Hepatocyte (in vitro differentiated cells): Measurements from ENCODE around the gene PSMC5. TPM values are rescaled to one million over a fixed set of nuclear protein-coding genes. Genes with fewer than 3 reads are reported as not detected.

Source experiments
- DNase-seq: peaks from one replicate; pipeline ENCODE4 v3.0.0-alpha.2; 2016; ENCODE audit warnings: low spot score
- H2AFZ ChIP-seq: fragments of 200-600 bp; sonication (generic); 2 replicates; pipeline ENCODE4 v1.6.0; 2016; ENCODE audit warnings: antibody characterized with exemption, mild to moderate bottlenecking
- H3K27ac ChIP-seq: fragments of 200-600 bp; sonication (generic); 2 replicates; pipeline ENCODE4 v1.5.1; 2016; ENCODE audit warnings: mild to moderate bottlenecking
- H3K27me3 ChIP-seq: fragments of 200-600 bp; sonication (generic); 2 replicates; pipeline ENCODE4 v1.6.1; 2016
- H3K36me3 ChIP-seq: fragments of 200-600 bp; sonication (generic); replicated peaks from 2 replicates; pipeline ENCODE4 v1.5.1; 2016; ENCODE audit warnings: low read depth; ENCODE audit not compliant: insufficient read depth
- H3K4me1 ChIP-seq: fragments of 200-600 bp; sonication (generic); 2 replicates; pipeline ENCODE4 v1.5.1; 2016; ENCODE audit warnings: mild to moderate bottlenecking, moderate library complexity; ENCODE audit not compliant: insufficient read depth
- H3K4me2 ChIP-seq: fragments of 200-600 bp; sonication (generic); 2 replicates; pipeline ENCODE4 v1.6.0; 2016
- H3K4me3 ChIP-seq: fragments of 200-600 bp; sonication (generic); 2 replicates; pipeline ENCODE4 v1.5.1; 2016; ENCODE audit warnings: mild to moderate bottlenecking
- H3K79me2 ChIP-seq: fragments of 200-600 bp; sonication (generic); 2 replicates; pipeline ENCODE4 v1.6.0; 2017; ENCODE audit warnings: mild to moderate bottlenecking
- H3K9me2 ChIP-seq: fragments of 200-600 bp; sonication (generic); replicated peaks from 2 replicates; pipeline ENCODE4 v1.6.0; 2017; ENCODE audit warnings: mild to moderate bottlenecking; ENCODE audit not compliant: insufficient read depth
- H3K9me3 ChIP-seq: fragments of 200-600 bp; sonication (generic); 2 replicates; pipeline ENCODE4 v1.5.1; 2016; ENCODE audit warnings: low read depth, mild to moderate bottlenecking
- H4K20me1 ChIP-seq: fragments of 200-600 bp; sonication (generic); 2 replicates; pipeline ENCODE4 v1.6.0; 2016; ENCODE audit warnings: mild to moderate bottlenecking; ENCODE audit not compliant: insufficient read depth, poor library complexity, severe bottlenecking
- CTCF ChIP-seq: fragments of 200-600 bp; sonication (generic); IDR thresholded peaks from 2 replicates; pipeline ENCODE4 v1.5.1; 2016; ENCODE audit warnings: antibody characterized with exemption, mild to moderate bottlenecking; ENCODE audit not compliant: poor library complexity
- EZH2 ChIP-seq: fragments of 200-600 bp; sonication (generic); IDR thresholded peaks from 2 replicates; pipeline ENCODE4 v1.6.1; 2016; ENCODE audit warnings: antibody characterized with exemption, mild to moderate bottlenecking, borderline replicate concordance
- EZH2phosphoT487 ChIP-seq: fragments of 200-600 bp; sonication (generic); IDR thresholded peaks from one replicate; pipeline ENCODE4 v1.6.1; 2018; ENCODE audit warnings: antibody characterized with exemption, mild to moderate bottlenecking, low read depth, moderate library complexity; ENCODE audit not compliant: unreplicated experiment, severe bottlenecking
- WGBS: methylation state at CpG from one replicate; pipeline ENCODE4 v1.1.6; 2016; ENCODE audit warnings: low lambda C conversion rate; ENCODE audit errors: missing lambda C conversion rate; 5-methylcytosine and 5-hydroxymethylcytosine counted together
- polyA plus RNA-seq: library from polyadenylated mRNA; unstranded; fragments of >200 nt; fragmentation: Nextera tagmentation; extraction: Ambion mirVana; gene quantifications from 2 replicates; pipeline ENCODE4 v1.2.1, GENCODE V29; 2016
- total RNA-seq: library from RNA; depleted of rRNA; stranded (reverse); fragments of >200 nt; gene quantifications from 2 replicates; pipeline ENCODE4 v1.2.3, GENCODE V29; 2014

PSMC5 gene
- total and polyA plus RNA-seq, 2 experiments from 2014 or later = 46.6 to 132 TPM

GRCh38 chr17:63830904-63831491 lies 3.8 kb downstream of the PSMC5 start:
- Histone ChIP-seq H4K20me1 (no peaks in the 10 kb centered on the region), H3K27me3 (no peaks in the 10 kb centered on the region), H3K4me2 (no peak overlapping the region), H3K36me3 (peaks cover 4% of the 10 kb centered on the region), H3K4me3 (no peak overlapping the region), H3K4me1 (peaks cover 15% of the 10 kb centered on the region), H2AFZ (no peak overlapping the region), H3K9me3 (no peaks in the 10 kb centered on the region), H3K27ac (no peak overlapping the region), H3K9me2 (no peaks in the 10 kb centered on the region), H3K79me2 (peaks cover 38% of the 10 kb centered on the region)
- WGBS = 94% methylated on average over 15 of the region's 15 CpGs
- no peak for DNase-seq
- no peak for TF ChIP-seq CTCF
- TF ChIP-seq EZH2 = no peak
- no peak for TF ChIP-seq EZH2phosphoT487

GRCh38 chr17:63831505-63831904 lies 4.3 kb downstream of the PSMC5 start:
- H3K9me3 ChIP-seq = no peaks in the 10 kb centered on the region
- H2AFZ ChIP-seq = no peak overlapping the region
- H3K27ac ChIP-seq = no peak overlapping the region
- 99% methylated on average over 8 of the region's 8 CpGs for WGBS
- no peak for TF ChIP-seq CTCF
- TF ChIP-seq EZH2 = no peak
- no peak for TF ChIP-seq EZH2phosphoT487
- peaks cover 4% of the 10 kb centered on the region for H3K36me3 ChIP-seq
- peaks cover 12% of the 10 kb centered on the region for H3K4me1 ChIP-seq
- H3K4me3 ChIP-seq = no peak overlapping the region
- DNase-seq = no peak
- H4K20me1 ChIP-seq = no peaks in the 10 kb centered on the region
- peaks cover 37% of the 10 kb centered on the region for H3K79me2 ChIP-seq
- no peak overlapping the region for H3K4me2 ChIP-seq
- H3K9me2 ChIP-seq = no peaks in the 10 kb centered on the region
- H3K27me3 ChIP-seq = no peaks in the 10 kb centered on the region

GRCh38 chr17:63832014-63832413 lies 4.8 kb downstream of the PSMC5 start:
- H3K9me2 ChIP-seq = no peaks in the 10 kb centered on the region
- H3K4me3 ChIP-seq = no peak overlapping the region
- no peak for DNase-seq
- no peak overlapping the region for H3K27ac ChIP-seq
- H3K36me3 ChIP-seq = peaks cover 4% of the 10 kb centered on the region
- H4K20me1 ChIP-seq = no peaks in the 10 kb centered on the region
- H3K9me3 ChIP-seq = no peaks in the 10 kb centered on the region
- peaks cover 12% of the 10 kb centered on the region for H3K4me1 ChIP-seq
- no peak overlapping the region for H2AFZ ChIP-seq
- 94% methylated on average over 5 of the region's 5 CpGs for WGBS
- H3K27me3 ChIP-seq = no peaks in the 10 kb centered on the region
- TF ChIP-seq EZH2 = no peak
- no peak for TF ChIP-seq EZH2phosphoT487
- no peak for TF ChIP-seq CTCF
- H3K79me2 ChIP-seq = peaks cover 41% of the 10 kb centered on the region
- H3K4me2 ChIP-seq = no peak overlapping the region

- H3K9me3 ChIP-seq = no peaks in the 10 kb centered on the region
- no peak for TF ChIP-seq EZH2
- no peak for TF ChIP-seq EZH2phosphoT487
- no peak for TF ChIP-seq CTCF
- H3K36me3 ChIP-seq = peaks cover 4% of the 10 kb centered on the region
- no peak overlapping the region for H3K27ac ChIP-seq
- no peak overlapping the region for H3K4me3 ChIP-seq
- DNase-seq = no peak
- H3K27me3 ChIP-seq = no peaks in the 10 kb centered on the region
- peaks cover 12% of the 10 kb centered on the region for H3K4me1 ChIP-seq
- WGBS = 86% methylated on average over 2 of the region's 2 CpGs
- H3K9me2 ChIP-seq = no peaks in the 10 kb centered on the region
- H3K4me2 ChIP-seq = no peak overlapping the region
- no peak overlapping the region for H2AFZ ChIP-seq
- peaks cover 45% of the 10 kb centered on the region for H3K79me2 ChIP-seq
- H4K20me1 ChIP-seq = no peaks in the 10 kb centered on the region
Observed at GRCh38 chr17:63832455-63832854, 5.2 kb downstream of the PSMC5 start.
